ENCODE data around the gene GALNT16. TPM values are rescaled to one million over a fixed set of nuclear protein-coding genes. Genes with fewer than 3 reads are reported as not detected.

The GALNT16 gene
- total and polyA plus RNA-seq, 2 donors (not counting 1 experiment from before 2014, with no cell fraction given): 0.09 to 3.4 TPM

- H3K9me3 ChIP-seq (ENCODE audit: control extremely low read depth in 1 of 3, control insufficient read depth in 2 of 3, insufficient read depth in 1 of 3, low read length in 2 of 3): no peaks in the 10 kb centered on the region
- H3K4me2 ChIP-seq (replicated peaks; ENCODE audit: low read depth, low read length, poor library complexity, severe bottlenecking): no peak overlapping the region
- H3K27ac Mint-ChIP-seq: no peak overlapping the region
- ATAC-seq (ENCODE audit: low read depth) (no peak), DNase-seq (no peak)
- no peak overlapping the region for H3K4me3 ChIP-seq (ENCODE audit: control extremely low read depth in 1 of 5, extremely low read depth in 1 of 5, insufficient read depth in 1 of 5, low read depth in 2 of 5, low read length in 4 of 5)
- H3K9me3 Mint-ChIP-seq (ENCODE audit: insufficient read depth): no peaks in the 10 kb centered on the region
- no peak overlapping the region for H3K27ac ChIP-seq (ENCODE audit: low read length in 2 of 2)
- no peak overlapping the region for H3K9ac ChIP-seq (ENCODE audit: low read length)
- peaks cover 10% of the 10 kb centered on the region for H3K27me3 Mint-ChIP-seq
- intact Hi-C loops (cut with micrococcal nuclease): loop anchor here (10.0 kb wide), 1 partner anchor 478 kb away; no protein-coding TSS in a partner anchor
- no peaks in the 10 kb centered on the region for H3K36me3 ChIP-seq (replicated peaks in 1 of 2; ENCODE audit: control extremely low read depth in 1 of 2, control insufficient read depth in 1 of 2, extremely low read depth in 1 of 2, insufficient read depth in 2 of 2, low read length in 1 of 2)
- TF ChIP-seq CTCF (IDR thresholded peaks at IDR 0.05) (no peak), EZH2 (IDR thresholded peaks at IDR 0.05; ENCODE audit: borderline replicate concordance, insufficient read depth, low read depth, low read length, poor library complexity, severe bottlenecking) (no peak)
- H3K79me2 ChIP-seq (ENCODE audit: control insufficient read depth, insufficient read depth, low read length): no peaks in the 10 kb centered on the region
- ChIA-PET CTCF (interaction anchor here (1.3 to 2.5 kb wide), 4 partner anchors 11 to 329 kb away, joined by 3 to 22 read pairs (median 4); partner anchors contain the start of gene CCDC177), POLR2A (no interaction called here)
- H3K4me3 Mint-ChIP-seq: no peak overlapping the region
- H3K4me1 ChIP-seq (ENCODE audit: control insufficient read depth in 2 of 2, insufficient read depth in 2 of 2, low read length in 2 of 2): no peaks in the 10 kb centered on the region
- H2AFZ ChIP-seq (ENCODE audit: insufficient read depth, low read depth, low read length, poor library complexity, severe bottlenecking): no peak overlapping the region
- no peaks in the 10 kb centered on the region for H4K20me1 ChIP-seq (ENCODE audit: control insufficient read depth, insufficient read depth, low read length, poor library complexity, severe bottlenecking)
- WGBS (ENCODE audit: insufficient coverage): 100% methylated on average over 3 of the region's 3 CpGs
- H3K27me3 ChIP-seq (replicated peaks in 1 of 4; ENCODE audit: control extremely low read depth in 1 of 4, control insufficient read depth in 3 of 4, insufficient read depth in 4 of 4, low read length in 3 of 4): peaks cover 0 to 5% (median 0%) of the 10 kb centered on the region in 4 experiments
- peaks cover 5% of the 10 kb centered on the region for H3K4me1 Mint-ChIP-seq
These were observed 13.6 kb upstream of the GALNT16 start for GRCh38 chr14:69246331-69246730.

GRCh38 chr14:69247676-69248440 is 12.1 kb upstream of the GALNT16 start:
- H4K20me1 ChIP-seq (ENCODE audit: control insufficient read depth, insufficient read depth, low read length, poor library complexity, severe bottlenecking): no peaks in the 10 kb centered on the region
- no CpG with 5 or more reads among the region's 3 CpGs for WGBS (ENCODE audit: insufficient coverage)
- H3K9me3 Mint-ChIP-seq (ENCODE audit: insufficient read depth): no peaks in the 10 kb centered on the region
- H3K27me3 ChIP-seq (replicated peaks in 1 of 4; ENCODE audit: control extremely low read depth in 1 of 4, control insufficient read depth in 3 of 4, insufficient read depth in 4 of 4, low read length in 3 of 4): peaks cover 0 to 5% (median 0%) of the 10 kb centered on the region in 4 experiments
- H3K9me3 ChIP-seq (ENCODE audit: control extremely low read depth in 1 of 3, control insufficient read depth in 2 of 3, insufficient read depth in 1 of 3, low read length in 2 of 3): no peaks in the 10 kb centered on the region
- TF ChIP-seq EZH2 (IDR thresholded peaks at IDR 0.05; ENCODE audit: borderline replicate concordance, insufficient read depth, low read depth, low read length, poor library complexity, severe bottlenecking) (no peak), CTCF (IDR thresholded peaks at IDR 0.05) (peak; percentile 22)
- no peak overlapping the region for H3K4me2 ChIP-seq (replicated peaks; ENCODE audit: low read depth, low read length, poor library complexity, severe bottlenecking)
- H3K27ac Mint-ChIP-seq: no peak overlapping the region
- no peaks in the 10 kb centered on the region for H3K36me3 ChIP-seq (replicated peaks in 1 of 2; ENCODE audit: control extremely low read depth in 1 of 2, control insufficient read depth in 1 of 2, extremely low read depth in 1 of 2, insufficient read depth in 2 of 2, low read length in 1 of 2)
- H3K27me3 Mint-ChIP-seq: peaks cover 14% of the 10 kb centered on the region
- intact Hi-C loops (cut with micrococcal nuclease): loop anchor here (10.0 kb wide), 1 partner anchor 477 kb away; no protein-coding TSS in a partner anchor
- H3K79me2 ChIP-seq (ENCODE audit: control insufficient read depth, insufficient read depth, low read length): no peaks in the 10 kb centered on the region
- no peak overlapping the region for H3K4me3 ChIP-seq (ENCODE audit: control extremely low read depth in 1 of 5, extremely low read depth in 1 of 5, insufficient read depth in 1 of 5, low read depth in 2 of 5, low read length in 4 of 5)
- H3K9ac ChIP-seq (ENCODE audit: low read length): no peak overlapping the region
- ChIA-PET CTCF (interaction anchor here (1.0 to 3.1 kb wide), 3 partner anchors 12 to 327 kb away, joined by 3 to 15 read pairs (median 5); no protein-coding TSS in a partner anchor), POLR2A (no interaction called here)
- H2AFZ ChIP-seq (ENCODE audit: insufficient read depth, low read depth, low read length, poor library complexity, severe bottlenecking): no peak overlapping the region
- no peak for ATAC-seq (ENCODE audit: low read depth)
- H3K4me1 ChIP-seq (ENCODE audit: control insufficient read depth in 2 of 2, insufficient read depth in 2 of 2, low read length in 2 of 2): no peaks in the 10 kb centered on the region
- no peak overlapping the region for H3K4me3 Mint-ChIP-seq
- H3K27ac ChIP-seq (ENCODE audit: low read length in 2 of 2): no peak overlapping the region
- peaks cover 2% of the 10 kb centered on the region for H3K4me1 Mint-ChIP-seq
- no peak for DNase-seq
